Measurements from ENCODE around the gene WT1.

WT1 gene

DNA sequence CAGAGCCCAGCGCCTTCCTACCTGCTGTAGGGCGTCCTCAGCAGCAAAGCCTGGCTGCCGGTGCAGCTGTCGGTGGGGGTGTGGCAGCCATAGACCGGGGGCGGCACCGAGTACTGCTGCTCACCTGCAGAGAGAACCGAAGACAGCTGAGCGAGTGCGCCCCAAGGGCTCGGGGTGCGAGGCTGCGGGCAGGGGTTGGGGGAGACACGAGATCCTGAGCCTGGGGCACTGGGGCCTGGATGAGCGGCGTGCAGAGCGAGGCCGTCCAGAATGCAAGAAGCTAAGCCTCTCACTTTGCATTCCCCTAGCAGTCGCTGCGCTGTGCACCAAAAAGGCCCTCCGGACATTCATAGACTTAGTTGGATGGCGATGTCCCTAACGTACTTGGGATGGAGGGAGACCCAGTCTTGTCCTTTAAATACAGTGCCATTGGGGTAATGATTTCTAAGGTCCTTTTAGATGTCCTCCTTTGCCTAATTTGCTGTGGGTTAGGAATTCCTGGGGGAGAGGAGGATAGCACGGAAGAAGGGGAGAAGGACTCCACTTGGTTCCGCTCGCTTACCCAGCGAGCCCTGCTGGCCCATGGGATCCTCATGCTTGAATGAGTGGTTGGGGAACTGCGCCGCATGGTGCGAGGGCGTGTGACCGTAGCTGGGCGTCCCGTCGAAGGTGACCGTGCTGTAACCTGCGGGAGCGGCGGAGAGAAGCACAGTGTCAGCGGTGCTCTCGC lies 7.2 kb downstream of the WT1 start:
- H3K27ac ChIP-seq (ENCODE audit: low read depth, low read length, poor library complexity, severe bottlenecking), result no peak overlapping the region
- no peak overlapping the region for H3K9ac ChIP-seq (ENCODE audit: low read length)
- no peaks in the 10 kb centered on the region for H4K20me1 ChIP-seq (ENCODE audit: insufficient read depth, low read length)
- no peaks in the 10 kb centered on the region for H3K79me2 ChIP-seq (ENCODE audit: insufficient read depth, low read length)
- no peaks in the 10 kb centered on the region for H3K36me3 ChIP-seq (ENCODE audit: insufficient read depth, low read length)
- H3K9me3 ChIP-seq (ENCODE audit: low read length), result no peaks in the 10 kb centered on the region
- H3K4me1 ChIP-seq (ENCODE audit: insufficient read depth, low read length, severe bottlenecking), result no peaks in the 10 kb centered on the region
- no peaks in the 10 kb centered on the region for H3F3A ChIP-seq (ENCODE audit: insufficient read depth, low read length)
- TF ChIP-seq CTCF (IDR thresholded peaks at IDR 0.05; ENCODE audit: low read length) (no peak), EZH2 (IDR thresholded peaks at IDR 0.05; ENCODE audit: borderline replicate concordance, low read length) (no peak)
- H3K9me2 ChIP-seq (ENCODE audit: low read depth, low read length), result no peaks in the 10 kb centered on the region
- no peaks in the 10 kb centered on the region for H3K27me3 ChIP-seq (ENCODE audit: insufficient read depth, low read length)
- H3K4me2 ChIP-seq (ENCODE audit: low read length), result no peak overlapping the region
- H2AFZ ChIP-seq (ENCODE audit: low read length), result no peak overlapping the region
- no peak overlapping the region for H3K4me3 ChIP-seq (ENCODE audit: low read depth, low read length, poor library complexity, severe bottlenecking)

DNA sequence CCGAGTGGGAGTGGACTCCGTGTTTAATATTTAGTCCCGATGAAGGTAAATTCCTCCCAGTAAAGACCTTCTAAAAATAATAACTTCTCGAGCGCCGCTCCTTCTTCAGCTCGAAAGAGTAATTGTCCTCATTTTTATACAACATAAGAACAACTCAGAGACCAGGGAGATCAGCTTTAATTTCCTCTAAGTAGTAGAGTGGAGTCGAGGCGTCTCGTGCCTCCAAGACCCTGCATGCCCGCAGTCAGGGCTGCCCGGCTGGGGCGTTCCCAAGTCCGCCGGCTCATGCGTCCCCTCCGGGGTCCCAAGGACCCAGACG lies 7.8 kb downstream of the WT1 start:
- H3K4me3 ChIP-seq (ENCODE audit: low read depth, low read length, poor library complexity, severe bottlenecking), result no peak overlapping the region
- H3K9me3 ChIP-seq (ENCODE audit: low read length), result no peaks in the 10 kb centered on the region
- no peak overlapping the region for H3K4me2 ChIP-seq (ENCODE audit: low read length)
- no peak overlapping the region for H2AFZ ChIP-seq (ENCODE audit: low read length)
- no peaks in the 10 kb centered on the region for H3K79me2 ChIP-seq (ENCODE audit: insufficient read depth, low read length)
- H3K9ac ChIP-seq (ENCODE audit: low read length), result no peak overlapping the region
- H3F3A ChIP-seq (ENCODE audit: insufficient read depth, low read length), result no peaks in the 10 kb centered on the region
- H3K27me3 ChIP-seq (ENCODE audit: insufficient read depth, low read length), result 0 out of 2 replicates have a peak, but pooled peaks cover under 1% of the 10 kb centered on the region
- no peaks in the 10 kb centered on the region for H3K36me3 ChIP-seq (ENCODE audit: insufficient read depth, low read length)
- H3K27ac ChIP-seq (ENCODE audit: low read depth, low read length, poor library complexity, severe bottlenecking), result no peak overlapping the region
- no peaks in the 10 kb centered on the region for H3K9me2 ChIP-seq (ENCODE audit: low read depth, low read length)
- H4K20me1 ChIP-seq (ENCODE audit: insufficient read depth, low read length), result no peaks in the 10 kb centered on the region
- H3K4me1 ChIP-seq (ENCODE audit: insufficient read depth, low read length, severe bottlenecking), result no peaks in the 10 kb centered on the region
- TF ChIP-seq CTCF (IDR thresholded peaks at IDR 0.05; ENCODE audit: low read length) (no peak), EZH2 (IDR thresholded peaks at IDR 0.05; ENCODE audit: borderline replicate concordance, low read length) (no peak)

GRCh38 chr11:32426819-32427615 lies 8.3 kb downstream of the WT1 start:
- TF ChIP-seq EZH2 (IDR thresholded peaks at IDR 0.05; ENCODE audit: borderline replicate concordance, low read length), result no peak
- TF ChIP-seq CTCF (IDR thresholded peaks at IDR 0.05; ENCODE audit: low read length), result no peak
- Histone ChIP-seq H4K20me1 (ENCODE audit: insufficient read depth, low read length) (no peaks in the 10 kb centered on the region), H3K79me2 (ENCODE audit: insufficient read depth, low read length) (no peaks in the 10 kb centered on the region), H3K9ac (ENCODE audit: low read length) (no peak overlapping the region), H3K36me3 (ENCODE audit: insufficient read depth, low read length) (no peaks in the 10 kb centered on the region), H3K27me3 (ENCODE audit: insufficient read depth, low read length) (0 out of 2 replicates have a peak, but pooled peaks cover 3% of the 10 kb centered on the region), H3K9me3 (ENCODE audit: low read length) (no peaks in the 10 kb centered on the region), H3F3A (ENCODE audit: insufficient read depth, low read length) (no peaks in the 10 kb centered on the region), H3K4me1 (ENCODE audit: insufficient read depth, low read length, severe bottlenecking) (no peaks in the 10 kb centered on the region), H2AFZ (ENCODE audit: low read length) (no peak overlapping the region), H3K9me2 (ENCODE audit: low read depth, low read length) (no peaks in the 10 kb centered on the region), H3K4me3 (ENCODE audit: low read depth, low read length, poor library complexity, severe bottlenecking) (no peak overlapping the region), H3K27ac (ENCODE audit: low read depth, low read length, poor library complexity, severe bottlenecking) (no peak overlapping the region), H3K4me2 (ENCODE audit: low read length) (no peak overlapping the region)
